NCI-H2081 treated with DMSO at 0.1 percent for 48 hours (cell line): Measurements from ENCODE around the gene SHTN1.

Experiments used
- DNase-seq: peaks from one replicate; lab custom pipeline; 2025; lab: John Stamatoyannopoulos, UW

The SHTN1 gene

DNA sequence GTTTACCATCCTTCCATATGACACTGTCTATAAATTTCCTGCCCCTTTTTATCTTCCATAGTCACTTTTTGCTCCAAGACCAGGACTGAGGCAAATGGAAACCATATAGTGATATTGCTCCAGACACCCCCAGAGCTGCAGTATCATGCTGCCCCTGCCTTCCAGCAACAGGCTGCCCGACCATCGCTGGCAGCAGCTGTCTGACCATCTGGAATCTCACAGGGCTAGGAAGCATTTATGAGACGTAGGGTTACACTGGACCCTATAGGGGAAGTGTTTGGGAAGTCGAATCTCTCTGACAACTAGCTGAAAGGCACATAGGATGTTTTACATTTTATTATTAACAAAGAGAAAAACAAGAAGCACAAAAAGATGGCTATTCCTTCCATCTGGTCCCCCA, 136.3 kb downstream of the SHTN1 start:
- DNase-seq, result no peak

DNA sequence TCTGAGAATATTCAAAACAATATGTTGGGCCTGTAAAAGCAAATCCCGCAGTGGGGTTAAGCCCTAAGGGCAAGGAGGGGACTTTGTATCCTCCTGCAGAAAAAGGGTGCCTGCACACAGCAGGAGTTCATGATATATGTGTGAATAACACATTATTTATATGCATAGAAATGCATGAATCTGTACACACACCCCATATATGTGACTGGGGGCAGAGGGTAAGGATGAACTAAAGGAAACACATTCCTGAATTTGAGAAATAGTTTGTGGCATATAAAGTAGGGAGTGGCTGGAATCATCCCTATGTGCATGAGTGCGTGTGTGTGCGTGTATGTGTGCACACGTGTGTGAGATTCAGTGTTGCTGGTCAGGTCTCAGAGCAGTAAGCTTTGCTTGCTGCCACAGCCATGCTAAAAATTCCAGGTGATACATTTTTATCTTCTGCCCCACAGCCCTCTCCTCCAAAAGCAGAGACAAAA, 136.8 kb downstream of the SHTN1 start:
- no peak for DNase-seq

DNA sequence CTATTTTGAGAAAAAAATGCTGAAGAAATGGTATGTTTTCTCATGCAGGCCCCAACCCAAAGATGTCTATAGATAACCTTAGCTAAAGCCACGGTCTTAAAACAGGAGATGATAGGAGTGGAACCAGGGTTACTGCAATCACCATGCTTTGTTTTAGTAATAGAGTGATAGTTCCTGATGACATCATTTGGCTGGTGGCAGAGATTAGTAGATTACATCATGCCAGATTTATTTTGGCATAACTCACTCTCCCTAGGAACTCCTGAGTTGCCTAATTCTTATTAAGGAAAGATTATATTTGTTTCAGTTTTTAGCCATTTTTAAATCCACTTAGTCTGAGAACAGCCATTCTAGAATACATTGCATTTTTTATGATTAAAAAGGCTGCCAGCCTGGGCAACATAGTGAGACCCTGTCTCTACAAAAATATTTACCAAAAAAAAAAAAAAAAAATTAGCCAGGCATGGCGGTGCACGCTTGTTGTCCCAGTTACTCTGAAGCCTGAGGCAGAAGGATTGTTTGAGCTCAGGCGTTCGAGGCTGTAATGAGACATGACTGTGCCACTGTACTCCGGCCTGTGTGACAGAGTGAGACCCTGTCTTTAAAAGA, 137.9 kb downstream of the SHTN1 start:
- no peak for DNase-seq

DNA sequence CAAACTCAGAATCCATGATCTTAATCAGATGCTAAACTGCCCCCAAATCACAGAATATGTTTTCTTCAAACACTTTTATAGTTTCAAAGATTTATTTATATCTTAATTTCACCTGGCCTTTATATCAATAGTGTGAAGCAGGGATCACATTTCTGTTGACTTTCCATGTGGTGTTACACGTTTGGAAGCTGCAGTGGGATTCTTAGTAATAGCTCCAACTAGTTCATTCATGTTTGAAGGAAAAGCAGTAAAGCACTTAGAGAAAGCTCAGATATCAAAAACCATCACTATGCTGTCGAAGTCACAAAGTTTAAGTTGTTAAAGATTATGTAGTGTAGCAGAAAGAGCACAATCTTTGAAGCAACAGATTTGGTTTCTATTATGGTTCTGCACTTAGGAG, 138.9 kb downstream of the SHTN1 start:
- no peak for DNase-seq

DNA sequence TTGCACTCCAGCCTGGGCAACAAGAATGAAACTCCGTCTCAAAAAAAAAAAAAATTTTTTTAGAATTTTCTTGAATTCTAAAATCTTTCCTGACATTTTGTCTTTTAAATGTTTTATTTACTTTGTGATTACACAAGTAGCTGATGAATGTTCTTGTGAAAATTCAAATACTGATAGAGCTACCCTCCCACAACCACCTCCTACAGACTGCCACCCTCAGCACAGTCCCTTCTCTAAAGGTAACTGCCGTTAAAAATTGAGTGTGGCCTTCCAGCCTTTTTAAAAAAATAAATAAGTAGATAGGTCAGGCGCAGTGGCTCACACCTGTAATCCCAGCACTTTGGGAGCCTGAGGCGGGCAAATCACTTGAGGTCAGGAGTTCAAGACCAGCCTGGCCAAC, 140.6 kb downstream of the SHTN1 start:
- no peak for DNase-seq

DNA sequence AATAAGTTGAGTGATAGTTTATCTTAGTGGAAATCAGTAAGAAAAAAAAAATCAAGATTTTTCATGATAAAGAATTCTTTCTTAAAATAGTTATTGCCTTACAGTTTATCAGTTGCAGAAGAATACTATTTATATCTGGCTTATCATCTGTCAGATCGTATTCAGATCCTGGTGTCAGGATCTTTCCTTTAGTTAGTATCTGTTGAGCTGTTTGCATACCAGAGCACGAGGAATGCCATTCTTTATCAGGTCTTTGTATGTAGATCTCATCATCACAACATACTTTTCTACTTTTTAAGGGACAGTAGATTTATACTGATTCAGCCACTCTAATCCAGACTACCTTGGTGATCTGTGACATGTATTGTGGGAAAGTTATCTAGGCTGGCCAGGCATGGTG, 143.2 kb downstream of the SHTN1 start:
- no peak for DNase-seq

DNA sequence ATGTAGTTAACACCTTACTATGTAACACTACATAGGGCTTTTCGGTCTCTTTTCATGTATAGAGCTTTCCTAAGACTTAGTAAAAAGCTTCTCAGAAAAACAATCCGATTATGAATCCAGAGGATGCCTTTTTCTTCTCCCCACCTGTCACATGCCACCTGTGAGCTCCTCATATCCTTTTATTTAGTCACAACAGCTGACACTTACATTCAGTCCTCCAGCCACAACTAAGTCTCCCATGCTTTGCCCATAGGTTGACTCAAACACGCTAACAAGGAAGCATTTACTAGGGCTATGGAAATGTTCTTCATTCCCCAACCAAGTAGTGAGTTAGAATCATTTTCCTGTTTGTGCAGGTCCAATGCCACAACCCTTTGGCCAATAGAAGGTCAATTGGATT, 147.8 kb downstream of the SHTN1 start:
- no peak for DNase-seq

DNA sequence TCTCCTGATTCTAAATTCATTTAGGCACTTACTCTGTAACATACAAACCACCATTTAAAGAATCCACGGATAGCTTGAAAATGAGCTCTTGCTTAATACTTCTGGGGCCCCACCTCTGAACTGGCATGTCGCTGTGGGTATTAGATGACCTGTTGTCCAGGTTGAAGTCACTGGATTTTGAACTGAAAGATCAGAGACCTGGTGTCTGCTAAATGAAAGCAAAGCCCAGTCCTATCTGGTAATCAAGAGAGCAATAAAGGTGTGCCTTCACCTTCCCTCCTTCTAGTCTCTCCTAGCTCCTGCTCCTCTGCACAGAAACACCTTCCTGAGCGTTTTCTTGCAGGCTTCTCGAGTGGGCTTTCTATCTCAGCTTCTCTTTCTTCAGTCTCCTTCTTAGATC, 151.3 kb downstream of the SHTN1 start:
- DNase-seq, result no peak

DNA sequence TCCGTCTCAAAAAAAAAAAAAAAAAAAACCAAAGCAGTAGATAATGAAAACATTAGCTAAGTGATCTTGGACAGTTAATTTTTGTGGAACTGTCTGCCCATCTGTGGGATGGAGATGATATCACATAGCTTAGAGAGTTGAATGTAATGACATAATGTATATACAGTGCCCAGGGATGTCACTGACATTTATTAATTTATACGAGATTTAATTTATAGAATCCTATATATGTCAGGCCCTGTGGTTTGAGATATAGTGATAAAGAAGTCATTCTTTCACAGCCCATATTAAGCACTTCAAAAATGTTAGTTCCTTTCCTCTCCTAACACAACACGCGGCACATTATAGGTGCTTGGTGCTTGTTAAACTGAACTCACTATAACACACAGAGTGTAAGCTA, 151.7 kb downstream of the SHTN1 start:
- no peak for DNase-seq

DNA sequence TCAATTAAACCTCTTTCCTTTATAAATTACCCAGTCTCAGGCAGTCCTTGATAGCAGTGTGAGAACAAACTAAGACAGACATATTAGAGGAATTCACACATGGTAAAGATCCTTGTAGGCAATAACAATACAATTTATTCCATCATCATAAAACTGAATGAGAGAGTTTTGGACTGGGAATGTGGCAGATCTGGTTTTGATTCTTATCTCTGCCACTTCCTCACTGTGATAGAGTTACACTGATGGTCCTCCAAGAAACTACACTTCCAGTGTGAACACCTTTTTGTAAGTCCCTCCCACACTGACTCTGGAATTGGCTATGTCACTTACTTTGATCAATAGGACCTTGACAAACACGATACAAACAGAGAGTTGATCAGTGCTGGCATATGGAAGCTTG, 152.7 kb downstream of the SHTN1 start:
- DNase-seq, result no peak

DNA sequence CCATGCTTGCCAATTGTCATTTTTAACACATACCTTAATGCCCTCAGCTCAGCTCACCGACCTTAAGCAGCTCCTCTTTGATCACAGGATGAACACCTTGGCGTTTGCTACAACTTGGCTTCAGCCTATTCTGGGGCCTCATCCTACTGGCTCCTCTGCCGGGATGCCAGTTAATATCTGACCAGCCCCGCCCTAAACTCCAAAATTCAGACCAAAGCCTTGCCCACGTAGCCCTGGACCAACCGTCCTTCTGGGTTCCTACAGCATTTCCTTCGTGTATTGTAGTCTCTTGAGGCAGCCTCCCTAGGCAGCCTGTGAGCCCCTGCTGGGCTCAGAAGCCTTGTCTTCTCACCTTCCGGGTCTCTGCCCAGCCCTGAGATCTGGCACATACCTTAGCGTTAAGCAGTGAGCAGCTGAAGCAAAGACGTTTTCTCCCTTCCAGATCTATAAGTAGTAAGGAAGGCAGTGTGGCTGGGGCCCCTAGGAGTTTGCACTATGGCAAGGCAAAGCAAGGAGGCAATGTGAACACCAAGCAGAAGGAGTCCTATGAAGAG, 154.9 kb downstream of the SHTN1 start:
- DNase-seq, result no peak

DNA sequence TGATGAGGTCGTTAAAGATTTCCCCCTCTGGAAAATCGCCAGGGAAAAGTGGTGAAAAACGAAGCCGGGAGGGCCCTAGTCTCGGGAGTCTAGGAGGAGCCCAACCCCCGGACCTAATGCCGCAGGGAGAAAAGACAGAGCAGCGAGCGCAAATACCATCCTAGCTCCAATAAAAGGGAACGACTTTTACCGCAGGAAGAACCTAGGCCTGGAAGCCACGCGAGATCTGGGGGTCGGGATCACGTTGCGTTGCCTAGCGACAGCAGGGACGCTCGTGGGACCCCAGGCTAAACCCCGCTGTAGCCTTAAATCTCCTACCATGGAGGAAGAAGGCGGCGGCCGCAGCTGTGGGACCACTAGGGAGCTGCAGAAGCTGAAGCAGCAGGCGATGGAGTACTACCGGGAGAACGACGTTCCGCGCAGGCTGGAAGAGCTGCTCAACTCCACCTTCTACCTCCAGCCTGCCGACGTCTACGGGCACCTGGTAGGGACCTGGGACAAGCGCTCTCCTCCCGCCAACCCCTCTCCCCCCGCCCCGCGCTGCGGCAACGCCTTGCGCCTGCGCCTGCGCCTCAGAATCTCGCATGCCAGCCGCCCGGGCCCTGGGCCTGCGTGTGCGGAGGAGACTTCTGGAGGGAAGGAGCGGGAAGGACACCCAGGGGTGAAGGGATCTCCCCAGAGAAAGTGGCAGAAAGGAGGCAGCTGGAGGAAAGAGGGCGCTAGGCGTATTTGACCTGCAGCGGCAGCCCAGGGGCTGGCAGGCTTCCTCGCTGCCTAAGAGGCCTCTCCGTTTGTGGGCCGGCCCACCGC, 155.5 kb downstream of the SHTN1 start, which contains the start of gene ENO4:
TSS of gene ENO4 (plus strand) at position 252 of the 810 bp plus-strand sequence. CDS start at position 320, 68 bp downstream.
- DNase-seq, result peak; percentile 53

DNA sequence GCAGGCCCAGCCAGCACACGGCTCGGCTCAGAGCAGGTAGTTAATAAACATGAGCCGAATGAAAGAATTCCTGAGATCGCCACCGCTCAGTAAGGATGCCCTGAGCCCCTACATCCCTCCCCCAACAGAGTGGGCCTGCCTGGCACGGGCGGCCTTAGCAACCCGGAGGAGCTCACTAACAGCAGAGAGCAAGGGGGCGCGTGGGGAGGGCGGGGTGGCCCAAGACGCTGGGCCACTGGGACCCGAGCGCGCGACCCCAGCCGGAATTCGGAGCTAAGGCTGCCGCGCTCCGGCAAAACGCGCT, 156.1 kb downstream of the SHTN1 start:
- DNase-seq, result no peak

DNA sequence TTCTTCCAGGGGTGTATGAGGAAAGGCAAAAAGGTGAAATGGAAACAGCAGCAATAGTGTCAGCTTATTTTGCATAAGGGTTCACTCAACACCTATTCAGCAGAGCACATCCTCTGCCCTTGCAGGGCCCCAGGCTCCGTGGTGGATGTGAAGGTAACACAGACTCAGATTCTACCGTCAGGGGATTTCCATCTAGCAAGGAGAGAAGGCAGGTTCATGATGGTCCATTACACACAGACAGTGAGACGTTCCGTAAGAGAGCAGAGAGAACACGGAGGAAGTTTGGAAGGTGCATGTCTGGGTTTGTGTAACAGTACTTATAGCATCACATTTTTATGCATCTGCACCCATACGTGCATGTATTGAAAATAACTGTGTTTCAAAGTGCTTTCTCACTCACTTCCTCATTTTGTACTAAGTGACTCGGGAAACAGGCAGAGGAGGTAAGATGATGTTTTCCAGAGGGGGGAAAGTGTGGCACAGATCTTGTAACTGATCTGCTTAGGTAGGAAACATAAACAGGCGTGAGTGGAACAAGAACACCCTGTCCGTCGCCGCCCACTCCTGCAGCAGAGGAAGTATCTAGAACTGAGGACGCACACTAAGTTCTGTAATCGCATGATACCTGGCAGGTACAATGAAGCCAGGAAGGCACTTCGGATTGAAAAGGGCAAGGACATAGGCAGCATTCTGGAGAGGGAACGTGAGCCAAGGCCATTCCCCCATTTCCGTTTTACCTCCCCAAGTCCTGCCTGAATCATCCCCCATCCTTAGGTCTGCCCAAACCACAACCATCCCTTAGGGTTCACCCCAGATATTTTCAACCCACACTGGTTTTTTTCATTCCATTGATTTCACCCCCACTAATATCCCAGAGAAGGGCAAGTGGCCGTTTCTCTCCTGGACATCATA, 156.7 kb downstream of the SHTN1 start:
- no peak for DNase-seq

DNA sequence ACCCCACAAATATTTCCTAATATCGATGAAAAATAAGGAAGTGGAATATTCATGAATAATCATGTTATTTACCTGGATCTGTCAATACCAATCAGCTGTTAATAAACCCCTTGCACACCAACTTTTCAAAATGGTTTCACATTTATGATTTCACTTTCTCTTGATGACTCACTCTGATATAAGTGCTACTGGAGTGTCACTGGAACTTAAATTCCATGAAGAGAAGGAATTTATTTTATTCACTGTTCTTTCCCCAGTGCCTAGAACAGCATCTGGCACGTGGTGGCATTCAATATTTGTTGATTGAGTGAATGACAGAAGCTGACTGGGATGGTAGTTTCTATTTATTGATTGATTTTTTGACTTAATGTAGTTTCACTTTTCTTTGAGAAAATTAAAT, 159.2 kb downstream of the SHTN1 start:
- no peak for DNase-seq

DNA sequence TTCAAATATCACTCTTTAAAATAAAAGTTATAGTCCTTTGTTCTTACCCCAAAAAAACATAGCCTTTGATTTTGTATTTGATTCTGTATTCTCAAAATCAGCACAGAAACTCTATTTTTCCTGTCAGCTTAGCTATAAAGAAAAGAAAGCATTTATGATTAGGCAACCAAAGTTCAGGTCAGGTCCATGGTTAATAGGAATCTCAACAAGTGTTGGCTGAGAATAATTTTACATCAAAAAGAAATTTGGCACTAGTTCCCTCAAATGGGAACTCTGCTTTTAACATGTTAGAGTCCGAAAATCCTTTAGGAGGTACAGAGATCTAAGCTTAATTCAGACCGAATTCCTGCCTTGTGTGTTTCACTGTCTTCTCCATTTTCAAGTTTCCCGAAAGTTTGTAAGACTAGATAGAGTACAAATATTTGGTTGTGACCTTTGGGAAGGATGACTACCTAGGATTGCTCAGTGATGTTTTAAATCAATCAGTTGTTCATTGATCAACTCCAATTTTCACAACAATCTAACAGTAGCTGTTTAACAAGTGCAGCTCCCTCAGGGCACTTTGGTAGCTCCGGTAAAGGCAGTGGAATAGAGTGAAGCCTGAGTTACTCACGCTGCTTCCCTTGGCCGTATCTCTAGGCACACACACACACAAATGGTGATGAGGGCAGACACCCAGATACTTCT, 164.5 kb downstream of the SHTN1 start:
- DNase-seq, result no peak

DNA sequence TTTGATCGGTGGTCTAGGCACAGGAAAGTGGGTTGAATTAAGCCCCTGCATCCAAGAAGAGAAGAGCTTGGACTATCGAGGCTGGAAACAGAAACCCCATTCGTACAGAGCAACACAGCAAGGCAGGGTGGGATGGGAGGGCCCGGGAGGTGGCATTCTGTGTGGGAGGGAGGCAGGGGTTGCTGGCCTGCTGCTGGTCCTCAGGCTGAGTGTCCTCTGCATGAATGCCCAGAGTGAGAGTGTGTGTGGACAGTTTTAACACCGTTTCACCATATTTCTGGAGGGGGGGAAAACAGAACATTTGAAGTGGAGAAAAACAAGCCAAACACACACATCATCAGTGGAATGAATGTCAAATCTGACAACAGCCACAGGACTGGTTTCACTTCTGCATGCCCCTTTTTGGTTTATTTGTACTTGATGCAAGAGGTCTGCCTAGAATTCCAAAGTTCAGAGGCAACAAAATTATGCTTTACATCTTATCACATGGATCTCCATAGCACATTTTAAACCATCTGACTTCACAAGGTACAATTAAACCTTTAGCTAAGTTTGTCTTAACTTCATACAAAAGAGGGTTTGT, 166.8 kb downstream of the SHTN1 start:
- DNase-seq, result no peak

DNA sequence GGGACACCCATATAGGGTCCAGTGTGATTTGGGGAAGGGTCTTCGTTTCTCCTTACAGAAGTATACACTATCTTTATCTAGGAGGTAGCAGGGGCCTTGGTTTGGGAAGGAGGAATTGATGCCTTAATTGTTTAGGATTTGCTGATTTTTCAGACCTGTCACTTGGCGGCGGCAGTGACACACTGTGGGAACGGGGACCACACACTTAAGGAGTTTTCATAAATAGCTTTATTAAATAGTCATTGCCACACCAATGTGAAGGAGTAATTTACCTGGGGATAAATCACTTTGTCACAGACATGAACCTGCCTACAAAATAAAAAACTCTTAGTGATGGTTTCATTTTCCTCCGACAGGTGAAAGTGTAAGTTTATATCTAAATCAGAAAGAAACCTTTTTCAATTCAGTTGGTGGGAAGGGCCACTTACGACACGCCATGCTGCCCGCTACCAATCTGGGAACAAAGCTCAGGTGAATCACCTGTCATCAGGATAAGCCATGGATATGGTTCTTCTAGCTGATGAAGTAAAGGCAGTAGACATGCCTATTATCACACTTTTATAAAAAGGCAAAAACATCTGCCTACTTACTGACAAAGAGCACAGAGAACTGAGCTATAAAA, 168.0 kb downstream of the SHTN1 start:
- peak; percentile 39 for DNase-seq

DNA sequence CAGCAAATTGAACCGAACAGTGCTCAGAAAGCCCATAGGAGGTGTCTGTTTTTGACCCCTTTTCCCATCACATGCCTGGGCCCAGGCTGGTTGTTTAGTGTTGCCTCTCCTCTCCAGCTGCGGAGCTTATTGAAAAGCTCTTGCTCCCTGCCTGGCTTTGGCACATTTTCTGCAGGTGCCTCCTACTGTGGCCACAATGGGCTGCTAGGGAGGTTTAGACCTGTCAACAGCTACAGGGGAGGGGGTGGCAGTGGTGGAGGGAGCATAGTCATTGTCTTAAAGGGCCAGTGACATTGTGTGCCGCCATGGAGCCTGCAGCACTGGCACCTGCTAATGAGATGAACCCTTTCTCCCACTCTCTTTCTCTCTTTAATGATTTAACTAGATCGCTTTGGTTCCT, 168.9 kb downstream of the SHTN1 start:
- DNase-seq, result peak; percentile 74

DNA sequence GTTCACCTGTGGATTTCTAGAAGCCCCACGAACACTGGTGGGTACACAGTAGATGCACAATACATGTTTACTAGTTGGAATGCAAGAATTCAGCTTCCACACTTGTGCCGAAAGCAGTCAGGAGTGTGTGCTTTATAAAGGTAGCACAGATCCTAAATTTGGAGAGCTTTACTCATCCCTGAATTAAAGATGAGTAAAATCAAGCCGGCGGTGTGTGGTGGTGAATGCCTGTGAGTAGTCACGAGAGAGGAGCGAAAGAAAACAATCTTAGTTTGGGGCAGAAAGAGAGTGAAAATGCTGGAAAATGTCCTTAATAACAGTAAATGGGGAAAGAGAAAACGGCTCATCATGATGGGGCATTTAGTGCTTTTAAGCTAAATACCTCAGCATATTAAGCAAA, 169.3 kb downstream of the SHTN1 start:
- no peak for DNase-seq
